ENCODE measurements around the gene MAP6. TPM values are rescaled to one million over a fixed set of nuclear protein-coding genes. Genes with fewer than 3 reads are reported as not detected.

Gene MAP6
- total and polyA plus RNA-seq, 9 of the 15 experiments (the other 6 are each of a cell fraction or from before 2014, with no cell fraction given), result not detected

GRCh38 chr11:75631086-75631730 lies 37.6 kb downstream of the MAP6 start:
- no peaks in the 10 kb centered on the region for H3K36me3 ChIP-seq (ENCODE audit: control insufficient read depth, insufficient read depth, low read length)
- FAIRE-seq (no peak), ATAC-seq (no peak), DNase-seq (ENCODE audit: extremely low read depth in 1 of 4, low spot score in 3 of 4) (no peak)
- H3K4me1 ChIP-seq (replicated peaks in 1 of 2; ENCODE audit: control insufficient read depth in 2 of 2, insufficient read depth in 2 of 2, low read length in 2 of 2), result peaks cover 0 to 5% of the 10 kb centered on the region in 2 experiments; a peak in 3 of 5 replicates
- POLR2A ChIA-PET, result interaction anchor here (1.2 kb wide), 1 partner anchor 9 kb away, joined by 5 read pairs; no protein-coding TSS in a partner anchor
- no peaks in the 10 kb centered on the region for H3K79me2 ChIP-seq (ENCODE audit: control insufficient read depth, insufficient read depth, low read length)
- H3K4me2 ChIP-seq (ENCODE audit: insufficient read depth, low read length), result no peak overlapping the region
- H3K27me3 ChIP-seq (ENCODE audit: control insufficient read depth in 2 of 2, insufficient read depth in 2 of 2, low read length in 2 of 2), result peaks cover 15 to 20% of the 10 kb centered on the region in 2 experiments; a peak in 3 of 5 replicates
- H3K9me3 ChIP-seq (replicated peaks; ENCODE audit: control insufficient read depth, insufficient read depth, low read depth, low read length), result no peaks in the 10 kb centered on the region
- H3K9me1 ChIP-seq (ENCODE audit: control insufficient read depth, insufficient read depth, low read length), result no peaks in the 10 kb centered on the region
- in situ Hi-C loops (cut with MboI), result no loop called here
- CTCF ChIA-PET (ENCODE audit: low intra/inter-chr PET ratio), result no interaction called here
- no TSS peak for BruUV-seq (replicated peaks)
- no peak overlapping the region for H3K27ac ChIP-seq (ENCODE audit: extremely low read depth, low read depth, low read length)
- no peak overlapping the region for H3K9ac ChIP-seq (ENCODE audit: insufficient read depth in 1 of 2, low read depth in 2 of 2, low read length in 2 of 2)
- intact Hi-C loops (cut with micrococcal nuclease), result no loop called here
- WGBS (ENCODE audit: insufficient coverage, low coverage, missing lambda C conversion rate), result 4% methylated on average over 2 of the region's 2 CpGs
- no peak overlapping the region for H2AFZ ChIP-seq (ENCODE audit: low read depth, low read length)
- no peak overlapping the region for H3K4me3 ChIP-seq
- no peaks in the 10 kb centered on the region for H4K20me1 ChIP-seq (replicated peaks; ENCODE audit: control insufficient read depth, insufficient read depth, low read length)
- TF ChIP-seq KAT2B (IDR thresholded peaks at IDR 0.05; ENCODE audit: low read depth, low read length) (no peak), RHOXF2B (CRISPR knock-in tag; conservative IDR thresholded peaks at IDR 0.05) (no peak), NCOR1 (IDR thresholded peaks at IDR 0.05) (no peak), RFX5 (IDR thresholded peaks at IDR 0.05; ENCODE audit: low read depth, low read length) (no peak), U2AF2 (optimal IDR thresholded peaks at IDR 0.05; ENCODE audit: low read depth, low read length) (no peak), ZZZ3 (IDR thresholded peaks at IDR 0.05) (no peak), PBX2 (CRISPR knock-in tag; IDR thresholded peaks at IDR 0.05; ENCODE audit: low read depth) (no peak), PBX2 (tag; conservative IDR thresholded peaks at IDR 0.05; ENCODE audit: low read depth) (peak; percentile 83), DNMT1 (IDR thresholded peaks at IDR 0.05) (no peak), ATF4 (CRISPR knock-in tag; IDR thresholded peaks at IDR 0.05) (no peak), BCL6 (CRISPR knock-in tag; IDR thresholded peaks at IDR 0.05) (no peak), RBM15 (IDR thresholded peaks at IDR 0.05; ENCODE audit: insufficient read depth, low read length) (no peak)
- TF ChIP-seq, protein P1, sequence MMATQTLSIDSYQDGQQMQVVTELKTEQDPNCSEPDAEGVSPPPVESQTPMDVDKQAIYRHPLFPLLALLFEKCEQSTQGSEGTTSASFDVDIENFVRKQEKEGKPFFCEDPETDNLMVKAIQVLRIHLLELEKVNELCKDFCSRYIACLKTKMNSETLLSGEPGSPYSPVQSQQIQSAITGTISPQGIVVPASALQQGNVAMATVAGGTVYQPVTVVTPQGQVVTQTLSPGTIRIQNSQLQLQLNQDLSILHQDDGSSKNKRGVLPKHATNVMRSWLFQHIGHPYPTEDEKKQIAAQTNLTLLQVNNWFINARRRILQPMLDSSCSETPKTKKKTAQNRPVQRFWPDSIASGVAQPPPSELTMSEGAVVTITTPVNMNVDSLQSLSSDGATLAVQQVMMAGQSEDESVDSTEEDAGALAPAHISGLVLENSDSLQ (IDR thresholded peaks at IDR 0.05), result peak; percentile 47
- TF ChIP-seq, protein P2, sequence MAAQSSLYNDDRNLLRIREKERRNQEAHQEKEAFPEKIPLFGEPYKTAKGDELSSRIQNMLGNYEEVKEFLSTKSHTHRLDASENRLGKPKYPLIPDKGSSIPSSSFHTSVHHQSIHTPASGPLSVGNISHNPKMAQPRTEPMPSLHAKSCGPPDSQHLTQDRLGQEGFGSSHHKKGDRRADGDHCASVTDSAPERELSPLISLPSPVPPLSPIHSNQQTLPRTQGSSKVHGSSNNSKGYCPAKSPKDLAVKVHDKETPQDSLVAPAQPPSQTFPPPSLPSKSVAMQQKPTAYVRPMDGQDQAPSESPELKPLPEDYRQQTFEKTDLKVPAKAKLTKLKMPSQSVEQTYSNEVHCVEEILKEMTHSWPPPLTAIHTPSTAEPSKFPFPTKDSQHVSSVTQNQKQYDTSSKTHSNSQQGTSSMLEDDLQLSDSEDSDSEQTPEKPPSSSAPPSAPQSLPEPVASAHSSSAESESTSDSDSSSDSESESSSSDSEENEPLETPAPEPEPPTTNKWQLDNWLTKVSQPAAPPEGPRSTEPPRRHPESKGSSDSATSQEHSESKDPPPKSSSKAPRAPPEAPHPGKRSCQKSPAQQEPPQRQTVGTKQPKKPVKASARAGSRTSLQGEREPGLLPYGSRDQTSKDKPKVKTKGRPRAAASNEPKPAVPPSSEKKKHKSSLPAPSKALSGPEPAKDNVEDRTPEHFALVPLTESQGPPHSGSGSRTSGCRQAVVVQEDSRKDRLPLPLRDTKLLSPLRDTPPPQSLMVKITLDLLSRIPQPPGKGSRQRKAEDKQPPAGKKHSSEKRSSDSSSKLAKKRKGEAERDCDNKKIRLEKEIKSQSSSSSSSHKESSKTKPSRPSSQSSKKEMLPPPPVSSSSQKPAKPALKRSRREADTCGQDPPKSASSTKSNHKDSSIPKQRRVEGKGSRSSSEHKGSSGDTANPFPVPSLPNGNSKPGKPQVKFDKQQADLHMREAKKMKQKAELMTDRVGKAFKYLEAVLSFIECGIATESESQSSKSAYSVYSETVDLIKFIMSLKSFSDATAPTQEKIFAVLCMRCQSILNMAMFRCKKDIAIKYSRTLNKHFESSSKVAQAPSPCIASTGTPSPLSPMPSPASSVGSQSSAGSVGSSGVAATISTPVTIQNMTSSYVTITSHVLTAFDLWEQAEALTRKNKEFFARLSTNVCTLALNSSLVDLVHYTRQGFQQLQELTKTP (IDR thresholded peaks at IDR 0.05; ENCODE audit: low read depth in 1 of 2, partially characterized antibody in 2 of 2), result no peak

Data from K562 (cell line).